Measurements from ENCODE around the gene LRP1B. TPM values are rescaled to one million over a fixed set of nuclear protein-coding genes. Genes with fewer than 3 reads are reported as not detected.

LRP1B gene
- total RNA-seq, 1 donor from 2014 or later = 0.08 TPM

- no peak for ATAC-seq (ENCODE audit: poor library complexity)
- DNase-seq = no peak
- intact Hi-C loops (cut with DNase I) = no loop called here
Measured at GRCh38 chr2:140905083-140905781, 1225.6 kb downstream of the LRP1B start.

GRCh38 chr2:140895378-140895777 lies 1235.4 kb downstream of the LRP1B start:
- ATAC-seq (ENCODE audit: poor library complexity) (no peak), DNase-seq (no peak)
- intact Hi-C loops (cut with DNase I) = no loop called here

- intact Hi-C loops (cut with DNase I) = no loop called here
- ATAC-seq (ENCODE audit: poor library complexity) = no peak
- DNase-seq = no peak
Measured at GRCh38 chr2:140893685-140894084, 1237.1 kb downstream of the LRP1B start.

- DNase-seq = no peak
- intact Hi-C loops (cut with DNase I) = no loop called here
- ATAC-seq (ENCODE audit: poor library complexity) = no peak
Measured at GRCh38 chr2:140892911-140893637, 1237.7 kb downstream of the LRP1B start.

GRCh38 chr2:140892436-140892835 lies 1238.4 kb downstream of the LRP1B start:
- no peak for DNase-seq
- intact Hi-C loops (cut with DNase I) = no loop called here
- ATAC-seq (ENCODE audit: poor library complexity) = no peak

- ATAC-seq (ENCODE audit: poor library complexity) = no peak
- no peak for DNase-seq
- intact Hi-C loops (cut with DNase I) = no loop called here
Measured at GRCh38 chr2:140891614-140892212, 1239.1 kb downstream of the LRP1B start.

- intact Hi-C loops (cut with DNase I) = no loop called here
- no peak for ATAC-seq (ENCODE audit: poor library complexity)
- no peak for DNase-seq
Measured at GRCh38 chr2:140882671-140883620, 1247.9 kb downstream of the LRP1B start.

GRCh38 chr2:140880573-140880972 lies 1250.2 kb downstream of the LRP1B start:
- DNase-seq (no peak), ATAC-seq (ENCODE audit: poor library complexity) (no peak)
- intact Hi-C loops (cut with DNase I) = no loop called here

GRCh38 chr2:140876015-140876414 lies 1254.8 kb downstream of the LRP1B start:
- intact Hi-C loops (cut with DNase I) = no loop called here
- DNase-seq = no peak
- ATAC-seq (ENCODE audit: poor library complexity) = no peak

- no peak for DNase-seq
- no peak for ATAC-seq (ENCODE audit: poor library complexity)
Measured at GRCh38 chr2:140873915-140874531, 1256.8 kb downstream of the LRP1B start.

GRCh38 chr2:140869925-140870324 lies 1260.9 kb downstream of the LRP1B start:
- intact Hi-C loops (cut with DNase I) = no loop called here
- ATAC-seq (ENCODE audit: poor library complexity) (no peak), DNase-seq (no peak)

More at GRCh38 chr2:140873915-140874531, 1256.8 kb downstream of the LRP1B start:
- intact Hi-C loops (cut with DNase I) = no loop called here

GRCh38 chr2:140869107-140869506 lies 1261.7 kb downstream of the LRP1B start:
- intact Hi-C loops (cut with DNase I) = no loop called here
- ATAC-seq (ENCODE audit: poor library complexity) (no peak), DNase-seq (no peak)

- intact Hi-C loops (cut with DNase I) = no loop called here
- no peak for ATAC-seq (ENCODE audit: poor library complexity)
Measured at GRCh38 chr2:140865837-140866236, 1265.0 kb downstream of the LRP1B start.

GRCh38 chr2:140863713-140864112 lies 1267.1 kb downstream of the LRP1B start:
- intact Hi-C loops (cut with DNase I) = no loop called here
- ATAC-seq (ENCODE audit: poor library complexity) (no peak), DNase-seq (no peak)

More at GRCh38 chr2:140865837-140866236, 1265.0 kb downstream of the LRP1B start:
- DNase-seq = no peak

- intact Hi-C loops (cut with DNase I) = no loop called here
- DNase-seq (no peak), ATAC-seq (ENCODE audit: poor library complexity) (no peak)
Measured at GRCh38 chr2:140862181-140862580, 1268.6 kb downstream of the LRP1B start.

- intact Hi-C loops (cut with DNase I) = no loop called here
- ATAC-seq (ENCODE audit: poor library complexity) (no peak), DNase-seq (no peak)
Measured at GRCh38 chr2:140861666-140862065, 1269.2 kb downstream of the LRP1B start.

- ATAC-seq (ENCODE audit: poor library complexity) (no peak), DNase-seq (no peak)
- intact Hi-C loops (cut with DNase I) = no loop called here
Measured at GRCh38 chr2:140855471-140855870, 1275.3 kb downstream of the LRP1B start.

- ATAC-seq (ENCODE audit: poor library complexity) (no peak), DNase-seq (no peak)
- intact Hi-C loops (cut with DNase I) = no loop called here
Measured at GRCh38 chr2:140851258-140851981, 1279.4 kb downstream of the LRP1B start.
